Kidney glomerular epithelial cell (primary cell): ENCODE measurements around the gene SNX10.
A peak's percentile ranks its signal among the peaks of the same experiment; 100 is the strongest.

Experiments
- DNase-seq: peaks from one replicate; lab custom pipeline; 2025; lab: John Stamatoyannopoulos, UW

The SNX10 gene

DNA sequence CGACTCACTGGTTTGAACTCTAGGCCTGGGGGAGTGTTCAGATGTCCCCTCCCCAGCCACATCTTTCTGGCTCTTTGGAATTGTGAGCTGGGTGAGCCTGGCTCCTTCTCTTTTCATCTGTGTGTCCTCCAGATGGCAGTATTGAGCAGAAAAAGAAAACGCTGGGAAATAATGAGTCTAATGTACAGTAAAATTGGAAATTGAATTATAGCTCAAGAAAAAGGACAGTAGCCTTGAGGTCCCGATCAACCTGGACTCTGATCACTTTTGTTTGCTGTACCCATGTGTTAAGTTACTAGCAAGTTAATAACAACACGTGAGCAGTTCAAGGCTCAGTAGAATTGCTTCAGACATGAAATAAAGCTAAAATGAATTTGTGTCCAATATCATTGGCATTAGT lies 77.9 kb downstream of the SNX10 start:
- DNase-seq: peak; percentile 38

DNA sequence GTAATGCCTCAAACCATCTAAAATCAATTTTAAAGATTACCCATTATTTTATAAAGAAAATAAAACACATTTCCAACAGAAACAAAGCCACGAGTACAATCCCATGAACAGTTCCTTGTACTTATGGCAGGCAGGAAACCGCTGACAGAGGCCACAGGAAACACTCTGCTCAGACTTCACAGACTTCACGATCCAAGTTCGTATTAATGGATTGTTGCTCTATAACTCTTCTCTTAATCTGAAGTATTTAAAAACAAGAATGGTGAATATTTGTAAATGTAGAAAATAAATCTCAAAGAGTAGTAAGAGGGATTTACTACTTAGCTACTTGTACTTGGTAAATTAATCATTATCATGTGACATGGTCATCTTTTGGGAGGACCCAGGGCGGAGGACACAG lies 78.3 kb downstream of the SNX10 start:
- no peak for DNase-seq

DNA sequence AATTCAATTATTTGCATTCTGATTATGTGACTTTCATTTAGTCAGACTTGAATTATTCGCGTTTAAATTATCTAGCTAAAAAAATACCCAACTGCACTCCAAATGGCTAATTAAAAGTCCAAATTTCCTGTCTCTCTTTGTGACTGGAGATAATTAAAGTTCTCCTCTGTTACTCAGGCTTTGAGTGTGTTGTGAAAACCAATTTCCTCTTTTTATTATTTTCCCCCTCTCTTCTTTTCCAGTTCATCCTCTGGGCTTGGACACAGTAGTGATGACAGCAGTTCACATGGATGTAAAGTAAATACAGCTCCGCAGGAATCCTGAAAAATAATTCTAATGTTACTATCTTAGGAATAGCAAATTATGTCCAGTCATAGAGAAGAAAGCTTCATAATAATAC lies 80.6 kb downstream of the SNX10 start:
- DNase-seq: no peak

- DNase-seq: no peak
These were observed 81.0 kb downstream of the SNX10 start for GRCh38 chr7:26372704-26373103.

GRCh38 chr7:26374647-26375373 lies 83.1 kb downstream of the SNX10 start:
- DNase-seq: no peak

GRCh38 chr7:26375726-26376174 lies 84.1 kb downstream of the SNX10 start:
- no peak for DNase-seq

DNA sequence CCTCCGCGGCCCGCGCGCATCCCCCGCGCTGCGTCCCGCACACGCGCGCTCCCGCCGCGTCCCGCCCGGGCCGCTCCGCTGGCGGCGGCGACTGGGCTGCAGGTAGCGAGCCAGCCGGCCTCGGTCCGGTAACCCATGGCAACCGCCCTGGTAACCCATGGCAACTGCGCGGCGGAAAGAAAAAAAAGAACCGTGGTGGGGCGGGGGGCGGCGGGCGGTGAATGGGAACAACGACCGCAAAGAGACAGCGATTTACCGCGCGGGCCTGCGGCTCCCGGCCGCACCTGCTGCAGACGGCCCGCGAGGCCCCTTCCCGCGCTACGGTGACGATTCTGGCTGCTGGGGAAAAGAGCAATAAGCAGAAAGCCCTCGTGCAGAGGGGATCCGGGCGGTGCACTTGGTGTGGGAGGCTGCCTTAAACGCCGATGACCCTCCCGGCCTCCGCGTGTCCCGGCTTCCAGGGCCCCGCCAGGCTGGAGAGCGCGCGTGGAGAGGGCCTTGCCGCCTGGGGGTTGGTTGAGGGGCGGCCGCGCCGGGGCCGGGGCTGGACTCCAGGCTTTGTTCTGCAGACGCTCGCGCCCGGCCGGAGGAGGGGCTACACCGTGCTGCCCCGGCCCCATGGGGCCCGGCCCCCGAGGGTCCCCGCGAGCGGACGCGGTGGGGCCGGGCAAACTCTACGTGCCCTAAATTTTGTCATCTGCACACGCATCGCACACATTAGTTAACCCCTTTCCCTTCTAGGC lies 84.7 kb downstream of the SNX10 start:
- no peak for DNase-seq

DNA sequence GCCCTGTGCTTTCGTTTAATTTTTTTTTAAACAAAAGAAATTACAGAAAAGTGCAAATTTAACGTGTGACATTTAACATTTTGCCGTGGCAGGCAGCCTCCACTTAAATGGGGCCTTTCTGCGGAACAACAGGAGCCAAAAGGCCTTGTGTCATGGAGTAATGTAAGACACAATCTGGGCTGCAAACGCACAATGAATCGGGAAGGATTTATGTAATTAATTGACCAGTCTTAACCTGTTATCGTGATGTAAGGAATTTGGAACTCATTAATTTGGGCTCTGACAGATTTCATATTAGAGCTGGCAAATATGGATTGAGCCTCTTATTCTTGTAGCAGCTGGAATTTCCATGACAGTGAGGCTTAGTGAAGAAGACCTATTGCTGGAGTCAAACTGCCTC lies 86.4 kb downstream of the SNX10 start:
- no peak for DNase-seq

DNA sequence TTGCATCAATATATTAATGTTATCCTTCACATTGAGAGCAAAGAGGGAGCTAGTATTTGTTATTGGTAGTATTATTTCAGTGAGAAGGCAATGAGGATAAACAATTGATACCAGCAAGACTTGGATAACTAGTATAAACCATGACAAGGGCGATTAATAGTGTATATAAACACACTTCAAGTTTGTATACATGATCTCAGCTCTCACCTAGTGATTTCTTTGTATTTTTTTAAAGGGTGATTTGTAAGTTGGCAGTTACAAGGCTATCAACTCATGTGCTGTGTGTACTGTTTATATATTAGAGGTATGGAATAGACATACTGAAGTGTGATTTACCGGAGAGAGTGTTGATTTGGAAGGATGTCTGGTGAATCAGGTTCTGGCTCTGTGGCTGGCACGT lies 88.0 kb downstream of the SNX10 start:
- DNase-seq: no peak

GRCh38 chr7:26381476-26382353 lies 90.1 kb downstream of the SNX10 start:
- DNase-seq: no peak

GRCh38 chr7:26385240-26385639 lies 93.6 kb downstream of the SNX10 start:
- DNase-seq: no peak

DNA sequence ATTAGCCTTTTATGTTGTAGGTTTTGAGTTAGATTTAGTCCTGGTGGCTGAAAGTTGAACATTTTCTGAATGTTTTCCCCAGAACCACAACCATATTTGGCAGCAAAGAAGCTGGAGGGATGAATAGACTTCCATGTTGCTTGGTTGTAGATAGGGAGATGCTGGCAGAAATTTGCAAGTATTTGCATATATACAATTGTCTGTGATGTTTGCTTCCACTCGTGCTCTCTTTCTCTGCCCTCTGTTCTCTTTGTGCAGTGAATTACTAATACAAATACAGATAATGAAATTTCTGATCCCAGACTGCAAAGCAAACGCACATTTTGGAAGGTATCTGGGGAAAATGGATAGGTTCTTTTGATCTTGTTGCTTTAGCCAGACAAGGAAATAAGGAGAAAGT lies 96.1 kb downstream of the SNX10 start:
- no peak for DNase-seq

DNA sequence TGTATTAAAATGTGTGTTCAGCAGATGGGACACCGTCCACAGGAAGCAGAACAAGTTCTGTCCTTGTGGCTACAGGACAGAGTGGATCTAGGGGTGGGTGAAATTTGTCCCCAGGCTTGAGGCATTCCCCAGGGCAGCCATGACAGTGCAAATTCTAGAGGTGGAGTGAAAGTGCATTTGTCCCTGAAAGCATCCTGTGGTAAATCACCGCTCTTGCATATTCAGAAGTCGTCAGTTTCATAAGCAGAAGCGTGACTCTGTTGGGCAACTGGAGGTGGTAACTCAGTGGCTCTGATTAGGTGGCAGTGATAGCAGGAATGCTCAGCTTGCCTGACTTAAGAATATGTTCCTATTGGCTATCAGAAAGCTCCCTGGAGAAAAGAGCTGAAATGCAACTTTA lies 96.6 kb downstream of the SNX10 start:
- no peak for DNase-seq

DNA sequence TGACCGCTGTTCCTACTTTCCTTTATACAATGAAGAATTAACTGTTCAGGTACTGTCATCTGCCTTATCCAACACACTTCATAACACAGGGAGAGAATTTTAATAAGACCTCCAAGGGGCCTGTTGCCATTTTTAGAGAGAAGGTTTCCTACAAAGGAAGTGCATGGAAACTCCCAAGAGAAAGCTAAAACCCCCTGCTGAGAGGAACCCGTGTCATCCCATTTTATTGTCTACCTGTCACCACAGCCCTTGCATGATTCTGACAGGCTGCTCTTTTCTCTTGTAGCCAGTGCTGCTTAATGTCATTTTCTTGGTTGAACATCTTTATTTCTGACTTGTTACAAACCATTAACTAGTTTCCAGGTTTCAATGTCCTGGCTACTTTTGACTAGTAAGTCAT lies 98.4 kb downstream of the SNX10 start:
- no peak for DNase-seq

- DNase-seq: peak; percentile 79
These were observed 102.2 kb downstream of the SNX10 start for GRCh38 chr7:26393818-26394217.

DNA sequence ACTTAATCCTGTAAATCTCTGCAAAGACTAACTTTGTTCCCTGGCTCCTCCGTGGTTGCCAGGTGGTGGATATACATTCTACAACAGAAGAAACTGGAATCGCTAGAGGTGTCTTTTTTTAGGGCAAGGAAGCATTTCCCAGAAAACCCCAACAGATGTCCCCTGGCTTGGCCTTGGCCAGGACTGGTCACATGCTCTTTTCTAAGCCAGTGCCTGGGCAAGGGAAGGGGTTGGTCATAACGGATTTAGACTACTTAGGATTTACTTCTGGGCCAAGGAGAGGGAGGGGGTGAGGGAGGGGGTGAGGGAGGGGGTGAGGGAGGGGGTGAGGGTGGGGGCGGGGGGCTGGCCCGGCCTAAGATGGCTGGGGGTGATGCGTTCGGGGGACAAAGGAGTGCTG lies 105.7 kb downstream of the SNX10 start:
- no peak for DNase-seq

- DNase-seq: no peak
These were observed 106.2 kb downstream of the SNX10 start for GRCh38 chr7:26397796-26398426.

GRCh38 chr7:26398427-26398755 lies 106.7 kb downstream of the SNX10 start:
- DNase-seq: peak; percentile 18

DNA sequence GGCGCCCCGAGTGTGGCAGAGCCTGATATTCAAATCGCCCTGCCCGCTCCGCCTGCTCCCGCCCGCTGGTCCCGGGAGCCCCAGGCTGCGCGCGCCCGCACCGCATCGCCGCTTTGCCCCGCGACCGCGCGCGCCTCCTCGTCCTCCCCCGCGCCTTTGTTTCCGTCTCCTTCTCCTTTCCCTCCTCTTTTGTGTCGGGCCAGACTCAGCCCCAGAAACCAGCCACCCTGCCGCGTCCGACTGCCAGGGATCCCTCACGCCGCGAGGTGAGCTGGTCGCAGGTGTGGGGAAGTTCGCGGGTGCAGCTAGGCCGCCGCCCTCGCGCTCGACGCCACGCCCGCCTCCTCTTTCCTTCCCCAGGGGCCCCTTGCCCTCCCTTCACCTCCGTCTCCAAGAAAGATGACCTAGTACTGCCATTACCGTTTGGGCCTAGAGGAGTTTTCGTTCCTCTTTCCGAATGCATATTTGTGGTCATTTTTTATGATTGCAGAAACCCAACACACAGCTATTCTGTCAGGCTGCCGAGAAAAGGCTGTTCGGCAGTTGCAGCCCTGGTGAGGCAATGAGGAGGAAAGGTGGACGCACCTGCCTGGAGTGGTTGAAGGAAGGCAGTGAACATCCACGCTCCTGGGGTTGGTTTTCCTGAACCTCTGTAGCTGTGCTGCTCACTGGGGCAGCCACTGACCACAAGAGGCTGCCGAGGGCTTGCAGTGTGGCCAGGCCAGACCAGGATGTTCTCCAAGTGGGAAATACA lies 107.3 kb downstream of the SNX10 start:
- peak; percentile 39 for DNase-seq

DNA sequence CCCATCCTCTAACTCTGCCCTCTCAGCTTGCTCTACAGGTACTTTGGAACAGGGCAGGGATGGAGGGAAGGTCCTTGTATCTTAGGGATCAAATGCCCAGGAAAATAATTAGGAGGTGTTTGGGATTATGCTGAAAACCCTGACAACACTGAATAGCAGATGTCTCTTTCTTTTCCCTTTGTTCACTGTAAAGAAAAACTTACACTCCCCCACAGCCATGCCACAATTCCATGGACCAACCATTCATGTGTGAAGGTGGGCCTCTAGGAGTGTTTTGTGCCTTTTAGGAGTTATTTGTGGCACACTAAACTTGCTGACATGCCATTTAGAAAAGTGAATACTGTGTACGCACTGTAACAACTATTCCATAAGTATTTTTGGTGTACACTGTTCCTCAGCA lies 108.1 kb downstream of the SNX10 start:
- DNase-seq: no peak

DNA sequence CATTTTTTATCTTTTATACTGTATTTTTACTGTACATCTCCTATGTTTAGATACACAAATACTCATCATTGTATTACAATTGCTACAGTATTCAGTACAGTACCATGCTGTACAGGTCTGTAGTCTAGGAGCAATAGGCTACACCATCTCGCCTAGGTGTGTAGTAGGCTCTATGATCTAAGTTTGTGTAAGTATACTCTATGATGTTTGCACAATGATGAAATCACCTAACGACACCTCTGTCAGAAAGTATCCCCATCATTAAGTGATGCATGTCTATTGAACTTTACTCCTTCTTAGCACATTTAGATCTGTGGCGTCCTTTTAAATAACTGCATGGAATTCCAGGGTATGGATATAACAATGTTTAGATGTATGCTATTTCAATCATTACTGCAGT lies 112.0 kb downstream of the SNX10 start:
- DNase-seq: no peak
